ENCODE results near the gene CD300LB. TPM values are rescaled to one million over a fixed set of nuclear protein-coding genes. Genes with fewer than 3 reads are reported as not detected.

The CD300LB gene
- total RNA-seq, 1 experiment from 2014 or later, result not detected

DNA sequence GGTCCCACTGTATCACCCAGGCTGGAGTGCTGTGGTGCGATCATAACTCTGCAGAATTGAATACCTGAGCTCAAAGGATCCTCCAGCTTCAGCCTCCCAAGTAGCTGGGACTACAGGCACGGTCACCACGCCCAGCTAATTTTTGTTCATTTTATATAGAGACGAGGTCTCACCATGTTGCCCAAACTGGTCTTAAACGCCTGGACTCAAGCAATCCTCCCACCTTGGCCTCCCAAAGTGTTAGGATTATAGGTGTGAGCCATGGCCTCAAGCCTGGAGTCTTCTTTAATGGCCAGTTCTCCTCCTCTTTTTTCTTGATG, 484 bp downstream of the CD300LB start:
- H3K4me3 ChIP-seq (ENCODE audit: low read depth, low read length, poor library complexity, severe bottlenecking), result no peak overlapping the region
- intact Hi-C loops (cut with micrococcal nuclease; ENCODE audit: unreplicated experiment), result no loop called here
- H3K27ac ChIP-seq (ENCODE audit: low read depth, low read length, poor library complexity, severe bottlenecking), result no peak overlapping the region
- no peaks in the 10 kb centered on the region for H3K36me3 ChIP-seq (ENCODE audit: insufficient read depth, low read length, poor library complexity, severe bottlenecking)
- DNase-seq (ENCODE audit: low spot score), result no peak
- BruUV-seq (replicated peaks), result no TSS peak
- peaks cover 23% of the 10 kb centered on the region for H3K27me3 ChIP-seq (replicated peaks; ENCODE audit: insufficient read depth, low read depth, low read length, poor library complexity)
- POLR2A ChIA-PET (ENCODE audit: low non-redundant PET), result no interaction called here
- CTCF ChIA-PET, result no interaction called here
- no peaks in the 10 kb centered on the region for H3K9me3 ChIP-seq (ENCODE audit: low read depth, low read length, poor library complexity, severe bottlenecking)
- no peaks in the 10 kb centered on the region for H3K4me1 ChIP-seq (ENCODE audit: insufficient read depth, low read length, poor library complexity, severe bottlenecking)
- TF ChIP-seq, protein P1, sequence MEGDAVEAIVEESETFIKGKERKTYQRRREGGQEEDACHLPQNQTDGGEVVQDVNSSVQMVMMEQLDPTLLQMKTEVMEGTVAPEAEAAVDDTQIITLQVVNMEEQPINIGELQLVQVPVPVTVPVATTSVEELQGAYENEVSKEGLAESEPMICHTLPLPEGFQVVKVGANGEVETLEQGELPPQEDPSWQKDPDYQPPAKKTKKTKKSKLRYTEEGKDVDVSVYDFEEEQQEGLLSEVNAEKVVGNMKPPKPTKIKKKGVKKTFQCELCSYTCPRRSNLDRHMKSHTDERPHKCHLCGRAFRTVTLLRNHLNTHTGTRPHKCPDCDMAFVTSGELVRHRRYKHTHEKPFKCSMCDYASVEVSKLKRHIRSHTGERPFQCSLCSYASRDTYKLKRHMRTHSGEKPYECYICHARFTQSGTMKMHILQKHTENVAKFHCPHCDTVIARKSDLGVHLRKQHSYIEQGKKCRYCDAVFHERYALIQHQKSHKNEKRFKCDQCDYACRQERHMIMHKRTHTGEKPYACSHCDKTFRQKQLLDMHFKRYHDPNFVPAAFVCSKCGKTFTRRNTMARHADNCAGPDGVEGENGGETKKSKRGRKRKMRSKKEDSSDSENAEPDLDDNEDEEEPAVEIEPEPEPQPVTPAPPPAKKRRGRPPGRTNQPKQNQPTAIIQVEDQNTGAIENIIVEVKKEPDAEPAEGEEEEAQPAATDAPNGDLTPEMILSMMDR (conservative IDR thresholded peaks at IDR 0.05; ENCODE audit: low read depth, low read length), result no peak
- no peak for TF ChIP-seq EZH2 (IDR thresholded peaks at IDR 0.05; ENCODE audit: borderline replicate concordance, low read depth, low read length, poor library complexity, severe bottlenecking)

DNA sequence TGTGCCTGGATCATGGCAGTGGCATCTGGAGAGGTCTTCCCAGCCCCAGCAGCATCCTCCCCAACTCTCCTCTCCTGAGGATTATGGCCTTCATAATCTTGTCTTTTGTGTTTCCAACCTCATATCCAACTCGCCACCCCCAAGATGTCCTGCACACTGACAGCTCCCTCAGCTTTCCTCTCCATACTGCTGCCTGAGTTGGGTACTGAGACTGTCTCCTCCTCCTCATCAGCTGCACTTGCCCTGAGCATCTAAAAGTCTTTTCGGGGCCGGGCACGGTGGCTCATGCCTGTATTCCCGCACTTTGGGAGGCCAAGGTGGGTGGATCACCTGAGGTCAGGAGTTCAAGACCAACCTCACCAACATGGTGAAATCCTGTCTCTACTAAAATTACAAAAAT, 2.0 kb downstream of the CD300LB start:
- ChIA-PET POLR2A (ENCODE audit: low non-redundant PET) (no interaction called here), CTCF (no interaction called here)
- BruUV-seq (replicated peaks), result no TSS peak
- Histone ChIP-seq H3K27ac (ENCODE audit: low read depth, low read length, poor library complexity, severe bottlenecking) (no peak overlapping the region), H3K36me3 (ENCODE audit: insufficient read depth, low read length, poor library complexity, severe bottlenecking) (no peaks in the 10 kb centered on the region), H3K4me1 (ENCODE audit: insufficient read depth, low read length, poor library complexity, severe bottlenecking) (no peaks in the 10 kb centered on the region), H3K9me3 (ENCODE audit: low read depth, low read length, poor library complexity, severe bottlenecking) (no peaks in the 10 kb centered on the region), H3K27me3 (replicated peaks; ENCODE audit: insufficient read depth, low read depth, low read length, poor library complexity) (peaks cover 18% of the 10 kb centered on the region), H3K4me3 (ENCODE audit: low read depth, low read length, poor library complexity, severe bottlenecking) (no peak overlapping the region)
- TF ChIP-seq EZH2 (IDR thresholded peaks at IDR 0.05; ENCODE audit: borderline replicate concordance, low read depth, low read length, poor library complexity, severe bottlenecking), result no peak
- TF ChIP-seq, protein P1 (conservative IDR thresholded peaks at IDR 0.05; ENCODE audit: low read depth, low read length), result no peak
- DNase-seq (ENCODE audit: low spot score), result no peak
- intact Hi-C loops (cut with micrococcal nuclease; ENCODE audit: unreplicated experiment), result no loop called here

DNA sequence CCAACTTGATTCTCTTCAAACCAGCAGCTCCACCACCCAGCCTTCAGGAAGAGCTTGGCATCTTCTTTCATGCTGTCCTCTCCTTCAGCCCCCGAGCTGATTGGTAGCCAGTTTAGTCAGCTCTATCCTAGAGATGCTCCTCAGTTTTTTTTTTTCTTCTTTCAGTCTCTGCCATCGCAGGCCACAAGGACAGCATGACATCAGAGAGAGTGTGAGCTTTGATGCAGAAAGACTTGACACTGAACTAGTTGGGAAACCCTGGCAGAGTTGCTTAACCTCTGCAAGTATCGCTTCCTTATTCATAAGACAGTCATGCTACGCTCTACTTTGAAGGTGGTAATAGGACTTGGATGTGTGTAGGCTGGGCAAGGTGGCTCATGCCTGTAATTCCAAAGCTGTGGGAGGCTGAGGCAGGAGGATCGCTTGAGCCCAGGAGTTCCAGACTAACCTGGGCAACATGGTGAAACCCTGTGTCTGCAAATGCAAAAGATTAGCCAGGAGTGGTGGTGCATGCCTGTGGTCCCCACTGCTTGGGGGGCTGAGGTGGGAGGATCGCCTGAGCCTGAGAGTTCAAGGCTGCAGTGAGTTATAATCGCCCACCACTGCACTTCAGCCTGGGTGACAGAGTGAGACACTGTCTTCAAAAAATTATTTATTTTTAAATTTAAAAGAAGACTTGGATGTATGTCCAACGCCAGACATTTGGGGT, 2.6 kb downstream of the CD300LB start:
- H3K4me3 ChIP-seq (ENCODE audit: low read depth, low read length, poor library complexity, severe bottlenecking), result no peak overlapping the region
- no peaks in the 10 kb centered on the region for H3K9me3 ChIP-seq (ENCODE audit: low read depth, low read length, poor library complexity, severe bottlenecking)
- no peaks in the 10 kb centered on the region for H3K4me1 ChIP-seq (ENCODE audit: insufficient read depth, low read length, poor library complexity, severe bottlenecking)
- no peak for DNase-seq (ENCODE audit: low spot score)
- H3K36me3 ChIP-seq (ENCODE audit: insufficient read depth, low read length, poor library complexity, severe bottlenecking), result no peaks in the 10 kb centered on the region
- BruUV-seq (replicated peaks), result no TSS peak
- POLR2A ChIA-PET (ENCODE audit: low non-redundant PET), result interaction anchor here (0.6 kb wide), 1 partner anchor 44 kb away, joined by 3 read pairs; no protein-coding TSS in a partner anchor
- CTCF ChIA-PET, result no interaction called here
- no peak overlapping the region for H3K27ac ChIP-seq (ENCODE audit: low read depth, low read length, poor library complexity, severe bottlenecking)
- TF ChIP-seq, protein P1 (conservative IDR thresholded peaks at IDR 0.05; ENCODE audit: low read depth, low read length), result no peak
- no peak for TF ChIP-seq EZH2 (IDR thresholded peaks at IDR 0.05; ENCODE audit: borderline replicate concordance, low read depth, low read length, poor library complexity, severe bottlenecking)
- H3K27me3 ChIP-seq (replicated peaks; ENCODE audit: insufficient read depth, low read depth, low read length, poor library complexity), result peaks cover 24% of the 10 kb centered on the region
- intact Hi-C loops (cut with micrococcal nuclease; ENCODE audit: unreplicated experiment), result no loop called here

Data from A673 (cell line).